ES-I3 (cell line): ENCODE measurements around the gene ATP12A.

Source experiments
- H3K36me3 ChIP-seq: 2 replicates; pipeline ENCODE4 v1.6.1; 2013; ENCODE audit warnings: mild to moderate bottlenecking, low read length, control low read depth, moderate library complexity; ENCODE audit not compliant: insufficient read depth
- H3K4me1 ChIP-seq: 2 replicates; pipeline ENCODE4 v1.6.1; 2013; ENCODE audit warnings: mild to moderate bottlenecking, control low read depth, low read length; ENCODE audit not compliant: insufficient read depth
- H3K9ac ChIP-seq: 2 replicates; pipeline ENCODE4 v1.6.1; 2013; ENCODE audit warnings: low read depth, mild to moderate bottlenecking, low read length, moderate library complexity
- H3K9me3 ChIP-seq: 2 replicates; pipeline ENCODE4 v1.6.1; 2013; ENCODE audit warnings: mild to moderate bottlenecking, low read length, moderate library complexity; ENCODE audit not compliant: control insufficient read depth, insufficient read depth

ATP12A gene

DNA sequence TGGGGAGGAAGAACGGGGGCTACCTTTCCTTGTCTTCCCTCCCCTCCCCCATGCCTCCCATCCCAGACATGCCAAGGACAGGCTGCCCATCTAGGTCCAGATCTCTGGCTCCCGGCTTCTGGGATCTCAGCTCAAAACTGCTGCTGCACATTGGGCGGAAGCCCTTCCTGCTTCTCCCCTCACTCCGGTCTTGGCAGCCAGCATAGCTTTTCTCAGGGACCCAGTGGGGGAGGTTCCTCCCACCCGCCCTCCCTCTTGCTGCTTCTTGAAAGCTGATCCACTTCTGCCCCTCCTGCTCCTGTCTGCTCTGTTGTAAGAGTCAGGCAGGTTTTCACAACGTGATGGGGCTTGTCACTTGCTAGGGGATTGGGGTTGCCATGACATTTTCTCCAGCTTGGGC is 62.1 kb downstream of the ATP12A start:
- H3K9ac ChIP-seq: no peak overlapping the region
- no peaks in the 10 kb centered on the region for H3K36me3 ChIP-seq
- H3K4me1 ChIP-seq: peaks cover 7% of the 10 kb centered on the region; the same call in 1 of the 2 replicates
- no peaks in the 10 kb centered on the region for H3K9me3 ChIP-seq

DNA sequence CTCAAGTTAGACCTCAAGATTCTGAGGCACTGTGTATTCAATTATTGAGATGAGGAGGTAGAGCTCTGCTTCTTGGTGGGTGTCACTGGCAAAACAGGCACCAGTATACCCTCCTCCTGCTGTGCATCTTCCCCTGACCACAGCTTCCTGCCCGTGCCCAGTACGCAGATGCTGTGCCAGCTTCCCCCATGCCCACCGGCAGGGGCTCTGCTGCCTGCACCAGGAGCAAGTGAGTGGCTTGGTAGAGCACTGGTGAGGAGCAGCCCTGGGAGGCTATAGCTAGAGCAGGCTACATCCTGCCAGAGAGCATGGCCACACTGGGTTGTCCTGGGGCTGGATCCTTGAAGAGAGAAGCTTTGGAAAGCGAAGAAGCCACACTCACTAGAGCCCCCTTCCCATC is 62.8 kb downstream of the ATP12A start:
- H3K36me3 ChIP-seq: no peaks in the 10 kb centered on the region
- H3K9ac ChIP-seq: no peak overlapping the region
- no peaks in the 10 kb centered on the region for H3K9me3 ChIP-seq
- H3K4me1 ChIP-seq: peaks cover 7% of the 10 kb centered on the region; the same call in 1 of the 2 replicates

DNA sequence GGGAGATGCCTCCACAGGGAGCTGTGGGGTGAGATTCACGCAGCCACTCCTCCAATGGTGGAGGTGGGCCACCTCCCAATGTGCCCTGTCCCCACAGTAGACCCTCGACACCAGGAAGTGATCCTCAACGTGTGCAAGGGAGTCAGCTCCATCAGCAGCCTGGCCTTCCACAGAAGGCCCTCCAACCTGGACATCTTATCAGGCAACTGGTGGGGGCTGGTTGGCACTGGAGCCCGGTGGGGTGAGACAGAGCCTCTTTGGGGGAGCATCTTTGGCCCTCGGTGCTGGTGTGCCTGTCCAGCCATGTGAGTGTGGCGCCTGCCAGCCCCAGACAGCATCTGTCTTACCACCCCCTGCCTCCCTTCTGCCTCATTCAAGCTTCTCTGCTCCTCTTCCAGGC is 64.0 kb downstream of the ATP12A start:
- Histone ChIP-seq H3K36me3 (no peaks in the 10 kb centered on the region), H3K9me3 (no peaks in the 10 kb centered on the region), H3K4me1 (peaks cover 7% of the 10 kb centered on the region; the same call in 1 of the 2 replicates), H3K9ac (no peak overlapping the region)

DNA sequence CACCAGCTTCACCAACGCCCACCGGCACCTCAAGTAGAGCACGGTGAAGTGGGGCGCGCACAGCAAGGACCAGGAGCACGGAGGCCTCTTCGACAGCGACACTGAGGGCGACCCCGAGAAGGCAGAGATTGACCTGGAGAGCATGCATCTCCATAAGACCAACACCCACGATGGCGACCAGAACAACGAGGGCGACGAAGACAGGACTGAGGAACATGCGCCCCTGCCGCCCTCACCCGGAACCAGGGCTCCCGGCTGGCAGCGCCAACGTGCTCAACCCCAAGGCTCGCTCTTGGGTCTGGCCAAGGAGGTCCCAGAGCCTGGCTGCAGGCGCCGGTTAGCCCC is 65.3 kb downstream of the ATP12A start:
- H3K36me3 ChIP-seq: no peaks in the 10 kb centered on the region
- peaks cover 7% of the 10 kb centered on the region; the same call in 1 of the 2 replicates for H3K4me1 ChIP-seq
- peak overlapping the region; percentile 72; the same call in 1 of the 2 replicates for H3K9ac ChIP-seq
- no peaks in the 10 kb centered on the region for H3K9me3 ChIP-seq

DNA sequence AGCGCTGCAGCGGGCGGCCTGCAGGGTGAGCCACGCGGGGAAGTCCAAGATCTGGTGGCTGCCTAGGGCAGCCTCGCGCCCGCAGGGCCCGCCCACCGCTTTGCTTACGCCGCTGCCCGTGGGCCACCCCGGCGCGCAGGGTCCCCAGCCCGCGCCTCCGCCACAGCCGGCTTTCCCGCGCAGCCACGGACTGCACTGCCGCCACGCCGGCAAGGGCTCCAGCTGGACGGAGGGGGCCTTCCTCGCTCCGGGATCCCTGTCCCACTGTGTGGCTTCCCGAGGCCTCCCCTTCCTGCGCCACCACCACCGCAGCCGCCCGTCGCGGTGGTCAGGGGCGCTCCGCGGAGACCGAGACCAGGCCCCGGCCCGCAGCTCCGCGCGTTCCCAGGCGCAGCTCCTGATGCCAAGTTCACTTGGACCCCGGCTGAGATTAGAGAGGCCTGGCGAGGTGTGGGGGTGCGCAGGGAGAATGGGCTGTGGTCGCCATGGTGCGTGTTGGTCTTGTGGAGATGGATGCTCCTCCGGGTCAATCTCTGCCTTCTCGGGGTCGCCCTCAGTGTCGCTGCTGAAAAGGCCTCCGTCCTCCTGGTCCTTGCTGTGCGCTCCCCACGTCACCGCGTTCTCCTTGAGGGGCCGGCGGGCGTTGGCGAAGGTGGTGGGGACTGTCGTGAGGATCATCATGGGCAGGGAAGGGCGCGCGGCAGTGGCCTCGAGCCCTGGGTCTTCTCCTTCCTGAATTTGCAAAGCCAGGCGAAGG is 65.8 kb downstream of the ATP12A start:
- Histone ChIP-seq H3K9me3 (no peaks in the 10 kb centered on the region), H3K36me3 (no peaks in the 10 kb centered on the region), H3K9ac (peak overlapping the region; percentile 72), H3K4me1 (peaks cover 7% of the 10 kb centered on the region; the same call in 1 of the 2 replicates)

DNA sequence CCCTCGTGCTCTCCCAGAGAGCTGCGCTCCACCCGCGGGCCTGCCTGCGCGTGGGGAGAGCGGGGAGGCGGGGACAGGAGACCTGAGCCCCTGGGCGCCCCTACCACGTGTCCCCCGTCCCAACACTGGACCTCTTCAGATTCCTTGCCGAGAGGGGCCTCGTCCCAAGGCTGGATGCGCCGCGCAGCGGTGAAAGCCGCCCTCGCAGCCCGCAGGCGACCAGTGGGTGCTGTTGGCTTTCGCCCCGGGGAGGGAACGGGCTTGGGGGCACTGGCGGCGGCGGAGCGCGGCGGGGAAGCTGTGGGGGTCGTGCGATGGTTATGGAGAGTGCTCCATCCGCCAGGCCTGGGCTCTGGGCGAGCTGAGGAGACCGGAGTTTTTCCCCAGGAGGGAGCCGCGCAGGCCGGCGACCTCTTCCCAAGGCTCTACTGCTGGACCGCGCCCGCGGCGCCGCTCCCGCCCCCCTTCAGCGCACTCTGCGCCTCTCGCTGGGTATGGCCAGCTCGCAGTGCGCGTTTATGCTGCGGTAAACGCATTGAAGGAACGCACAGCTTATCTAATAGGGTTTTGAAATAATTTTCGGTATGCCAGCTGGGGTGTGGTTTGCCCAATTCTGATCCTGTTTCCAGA is 66.5 kb downstream of the ATP12A start:
- no peaks in the 10 kb centered on the region for H3K36me3 ChIP-seq

DNA sequence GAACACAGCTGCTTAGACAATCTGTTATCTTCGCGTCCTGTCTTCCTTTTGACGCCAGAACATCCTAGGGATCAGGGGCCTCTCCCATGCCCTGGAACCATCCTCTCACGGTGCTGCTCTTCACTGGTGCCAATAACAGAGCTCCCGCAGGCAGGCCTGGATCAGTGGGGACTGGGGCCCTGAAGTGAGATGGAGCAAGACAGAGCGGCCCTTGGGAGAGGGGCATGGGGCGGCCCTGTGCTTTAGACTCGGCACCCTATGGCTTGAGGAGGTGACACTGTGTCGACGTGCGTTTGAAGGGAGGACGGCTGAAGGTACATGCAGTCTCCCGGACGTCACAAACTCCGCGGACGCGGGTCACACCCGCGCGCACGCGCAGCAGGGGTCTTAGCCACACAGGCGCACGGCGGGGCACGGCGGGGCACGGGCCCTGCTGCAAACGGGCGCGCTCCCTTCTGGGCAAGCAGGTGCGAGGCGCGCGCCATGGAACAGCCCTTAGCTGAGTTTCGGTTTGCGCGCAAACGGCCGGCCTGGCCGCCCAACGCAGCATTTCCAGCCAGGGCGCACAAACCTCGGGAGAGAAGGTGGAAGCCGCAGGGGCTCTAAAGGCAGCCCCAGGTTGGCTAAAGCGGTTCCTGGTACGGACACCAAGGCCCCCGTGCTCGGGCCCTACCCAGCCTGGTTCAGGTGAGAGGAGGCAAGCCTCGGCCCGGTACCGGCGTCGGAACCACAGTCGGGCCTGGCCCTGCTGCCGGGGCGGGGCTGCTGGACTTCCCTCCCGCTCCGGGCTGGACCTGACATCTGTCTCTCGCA is 67.2 kb downstream of the ATP12A start:
- Histone ChIP-seq H3K4me1 (no peaks in the 10 kb centered on the region), H3K36me3 (no peaks in the 10 kb centered on the region), H3K9me3 (no peaks in the 10 kb centered on the region; the same call in 1 of the 2 replicates), H3K9ac (peak overlapping the region; percentile 72; the same call in 1 of the 2 replicates)

More for the DNA sequence above, 66.5 kb downstream of the ATP12A start:
- peaks cover 5% of the 10 kb centered on the region; the same call in 1 of the 2 replicates for H3K4me1 ChIP-seq
- H3K9ac ChIP-seq: peak overlapping the region; percentile 72; the same call in 1 of the 2 replicates
- H3K9me3 ChIP-seq: no peaks in the 10 kb centered on the region; the same call in 1 of the 2 replicates

DNA sequence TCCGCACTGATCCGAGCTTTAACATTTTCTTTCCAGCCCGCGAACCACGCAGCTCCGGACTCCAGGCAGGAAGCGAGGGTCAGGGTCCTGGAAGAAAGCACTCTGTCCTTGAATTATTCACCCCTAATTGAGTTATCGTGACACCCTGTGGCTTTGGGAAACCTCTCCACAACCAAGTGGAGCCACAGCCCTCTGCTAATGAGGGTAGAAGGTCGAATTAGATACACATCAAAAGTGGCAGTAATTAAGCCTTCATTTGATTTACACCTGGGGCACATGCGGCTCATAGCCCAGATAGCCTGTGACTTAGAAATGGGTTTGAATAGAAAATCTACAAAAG is 67.8 kb downstream of the ATP12A start:
- no peaks in the 10 kb centered on the region; the same call in 1 of the 2 replicates for H3K9me3 ChIP-seq
- no peaks in the 10 kb centered on the region for H3K4me1 ChIP-seq
- peak overlapping the region; percentile 72; the same call in 1 of the 2 replicates for H3K9ac ChIP-seq
- no peaks in the 10 kb centered on the region for H3K36me3 ChIP-seq

DNA sequence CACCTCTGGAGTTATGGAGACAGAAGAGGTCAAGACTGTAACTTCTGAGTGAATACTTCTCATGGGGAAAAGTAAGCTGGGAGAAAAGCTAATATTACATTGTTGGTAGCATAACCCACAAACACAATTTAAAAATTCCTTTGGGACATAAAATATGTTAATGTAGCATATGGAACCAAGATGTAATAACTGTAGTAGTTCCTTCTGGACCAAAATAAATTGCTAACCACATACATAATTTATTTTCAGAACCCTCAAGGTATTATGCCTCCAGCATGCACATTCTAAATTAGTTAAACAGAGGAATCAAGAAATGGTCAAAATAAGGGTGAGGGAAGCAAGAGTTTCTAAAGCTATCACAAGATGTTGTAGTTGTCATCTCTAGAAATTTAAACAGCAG is 79.0 kb downstream of the ATP12A start:
- Histone ChIP-seq H3K9ac (no peak overlapping the region), H3K4me1 (peaks cover 7% of the 10 kb centered on the region)

More for the DNA sequence above, 79.0 kb downstream of the ATP12A start:
- Histone ChIP-seq H3K36me3 (no peaks in the 10 kb centered on the region), H3K9me3 (no peaks in the 10 kb centered on the region)
